Loucy (cell line): ENCODE data around the gene APRT.
A peak's percentile ranks its signal among the peaks of the same experiment; 100 is the strongest.

ENCODE experiments used
- H2AFZ ChIP-seq: fragments of 200-600 bp; sonication (generic); 2 replicates; pipeline ENCODE4 v1.6.0; 2016; ENCODE audit warnings: antibody characterized with exemption, mild to moderate bottlenecking, low read length, moderate library complexity
- H3F3A ChIP-seq: fragments of 200-600 bp; 2 replicates; pipeline ENCODE4 v1.6.0; 2016; ENCODE audit warnings: antibody characterized with exemption, low read depth, mild to moderate bottlenecking
- H3K27me3 ChIP-seq: fragments of 200-600 bp; sonication (generic); 2 replicates; pipeline ENCODE4 v1.6.1; 2014; ENCODE audit warnings: low read length, mild to moderate bottlenecking; ENCODE audit not compliant: insufficient read depth, poor library complexity, severe bottlenecking
- H3K36me3 ChIP-seq: fragments of 200-600 bp; sonication (generic); 2 replicates; pipeline ENCODE4 v1.6.1; 2016; ENCODE audit warnings: low read length; ENCODE audit not compliant: insufficient read depth
- H3K4me1 ChIP-seq: fragments of 200-600 bp; sonication (generic); 2 replicates; pipeline ENCODE4 v1.5.1; 2014; ENCODE audit warnings: low read length, mild to moderate bottlenecking; ENCODE audit not compliant: insufficient read depth, poor library complexity, severe bottlenecking
- H3K4me2 ChIP-seq: fragments of 200-600 bp; sonication (generic); 2 replicates; pipeline ENCODE4 v1.6.0; 2014; ENCODE audit warnings: antibody characterized with exemption, low read length, low read depth, mild to moderate bottlenecking; ENCODE audit not compliant: poor library complexity, severe bottlenecking
- H3K4me3 ChIP-seq: fragments of 200-600 bp; sonication (generic); 2 replicates; pipeline ENCODE4 v1.5.1; 2014; ENCODE audit warnings: low read length, mild to moderate bottlenecking, mixed read lengths; ENCODE audit not compliant: poor library complexity, severe bottlenecking
- H3K79me2 ChIP-seq: fragments of 200-600 bp; sonication (generic); 2 replicates; pipeline ENCODE4 v1.6.1; 2014; ENCODE audit warnings: low read length; ENCODE audit not compliant: insufficient read depth
- H3K9ac ChIP-seq: fragments of 200-600 bp; sonication (generic); 2 replicates; pipeline ENCODE4 v1.6.0; 2014; ENCODE audit warnings: mild to moderate bottlenecking, low read depth, low read length, moderate library complexity; ENCODE audit not compliant: poor library complexity, severe bottlenecking
- H3K9me2 ChIP-seq: fragments of 200-600 bp; sonication (generic); replicated peaks from 2 replicates; pipeline ENCODE4 v1.6.1; 2016; ENCODE audit warnings: low read depth, low read length, mixed read lengths
- H3K9me3 ChIP-seq: fragments of 200-600 bp; sonication (generic); 2 replicates; pipeline ENCODE4 v1.6.1; 2014; ENCODE audit warnings: mild to moderate bottlenecking, antibody characterized with exemption, low read length, low read depth; ENCODE audit not compliant: insufficient read depth
- H4K20me1 ChIP-seq: fragments of 200-600 bp; sonication (generic); 2 replicates; pipeline ENCODE4 v1.6.0; 2014; ENCODE audit warnings: antibody characterized with exemption, low read length, mild to moderate bottlenecking; ENCODE audit not compliant: insufficient read depth, poor library complexity, severe bottlenecking
- CTCF ChIP-seq: fragments of 200-600 bp; sonication (generic); conservative IDR thresholded peaks from 2 replicates; pipeline ENCODE4 v1.5.1; 2014; ENCODE audit warnings: mild to moderate bottlenecking, antibody characterized with exemption, low read length
- EZH2phosphoT487 ChIP-seq: fragments of 200-600 bp; IDR thresholded peaks from 2 replicates; pipeline ENCODE4 v1.6.1; 2018; ENCODE audit warnings: antibody characterized with exemption, mild to moderate bottlenecking, moderate library complexity, borderline replicate concordance

Gene APRT

GRCh38 chr16:88798073-88798472 is 13.7 kb downstream of the APRT start:
- Histone ChIP-seq H3K4me2 (no peak overlapping the region), H2AFZ (no peak overlapping the region), H3K79me2 (peaks cover 46% of the 10 kb centered on the region), H3K9me2 (no peaks in the 10 kb centered on the region), H3K27me3 (no peaks in the 10 kb centered on the region), H3F3A (peaks cover 4% of the 10 kb centered on the region), H3K4me3 (no peak overlapping the region), H4K20me1 (no peaks in the 10 kb centered on the region), H3K9ac (no peak overlapping the region), H3K9me3 (no peaks in the 10 kb centered on the region), H3K4me1 (peaks cover 58% of the 10 kb centered on the region), H3K36me3 (no peaks in the 10 kb centered on the region)
- TF ChIP-seq EZH2phosphoT487 (no peak), CTCF (no peak)

- Histone ChIP-seq H2AFZ (no peak overlapping the region), H3K4me3 (no peak overlapping the region), H3K9me3 (no peaks in the 10 kb centered on the region), H4K20me1 (no peaks in the 10 kb centered on the region), H3K9me2 (no peaks in the 10 kb centered on the region), H3K9ac (peak overlapping the region; percentile 32), H3K79me2 (peaks cover 54% of the 10 kb centered on the region), H3K4me1 (peaks cover 71% of the 10 kb centered on the region), H3K27me3 (no peaks in the 10 kb centered on the region), H3K36me3 (no peaks in the 10 kb centered on the region), H3F3A (peaks cover 4% of the 10 kb centered on the region), H3K4me2 (no peak overlapping the region)
- TF ChIP-seq CTCF (no peak), EZH2phosphoT487 (no peak)
Observed at GRCh38 chr16:88796278-88796677, 15.4 kb downstream of the APRT start.

- no peaks in the 10 kb centered on the region for H3K36me3 ChIP-seq
- no peak overlapping the region for H2AFZ ChIP-seq
- H4K20me1 ChIP-seq = no peaks in the 10 kb centered on the region
- H3K79me2 ChIP-seq = peaks cover 36% of the 10 kb centered on the region; the same call in 1 of the 2 replicates
- TF ChIP-seq CTCF = no peak
- no peak for TF ChIP-seq EZH2phosphoT487
- H3K27me3 ChIP-seq = no peaks in the 10 kb centered on the region
- H3K9me2 ChIP-seq = no peaks in the 10 kb centered on the region
- no peaks in the 10 kb centered on the region for H3K9me3 ChIP-seq
- peak overlapping the region; percentile 71 for H3K9ac ChIP-seq
- peak overlapping the region; percentile 74 for H3K4me2 ChIP-seq
- 0 out of 2 replicates have a peak, but pooled peaks cover 3% of the 10 kb centered on the region for H3F3A ChIP-seq
- H3K4me1 ChIP-seq = peaks cover 52% of the 10 kb centered on the region
- peak overlapping the region; percentile 60 for H3K4me3 ChIP-seq
Observed at GRCh38 chr16:88793251-88793954, 18.3 kb downstream of the APRT start.
